Osteocyte (in vitro differentiated cells): ENCODE data around the gene ZSCAN5C. TPM values are rescaled to one million over a fixed set of nuclear protein-coding genes. Genes with fewer than 3 reads are reported as not detected.

Experiments
- DNase-seq: peaks from one replicate; pipeline ENCODE4 v3.0.0; 2021; ENCODE audit warnings: mixed read lengths; ENCODE audit not compliant: unreplicated experiment; ENCODE audit errors: extremely low spot score
- H3K27ac Mint-ChIP-seq: one replicate; pipeline ENCODE4 v1.8.0; 2021; ENCODE audit warnings: mild to moderate bottlenecking, mixed read lengths; ENCODE audit not compliant: unreplicated experiment
- H3K27me3 Mint-ChIP-seq: one replicate; pipeline ENCODE4 v1.8.0; 2021; ENCODE audit warnings: mixed read lengths; ENCODE audit not compliant: unreplicated experiment
- H3K36me3 Mint-ChIP-seq: one replicate; pipeline ENCODE4 v1.8.0; 2021; ENCODE audit warnings: mixed read lengths; ENCODE audit not compliant: unreplicated experiment
- H3K4me1 Mint-ChIP-seq: one replicate; pipeline ENCODE4 v1.8.0; 2021; ENCODE audit warnings: mixed read lengths; ENCODE audit not compliant: unreplicated experiment
- H3K4me3 Mint-ChIP-seq: one replicate; pipeline ENCODE4 v1.8.0; 2021; ENCODE audit warnings: mild to moderate bottlenecking, moderate library complexity, mixed read lengths; ENCODE audit not compliant: unreplicated experiment
- H3K9me3 Mint-ChIP-seq: one replicate; pipeline ENCODE4 v1.8.0; 2021; ENCODE audit warnings: mixed read lengths; ENCODE audit not compliant: unreplicated experiment
- CTCF ChIP-seq: fragments of 200-600 bp; sonication (generic); IDR thresholded peaks from 2 replicates; pipeline ENCODE4 v1.5.0; 2021; ENCODE audit warnings: antibody characterized with exemption, mild to moderate bottlenecking, moderate library complexity
- long read RNA-seq: library from polyadenylated mRNA; unstranded; transcript quantifications from one replicate; pipeline ENCODE4 v2.0.0, GENCODE V29; 2021
- total RNA-seq: library from RNA; stranded (reverse); gene quantifications from 2 replicates; pipeline ENCODE4 v1.2.1, GENCODE V29; 2021

ZSCAN5C gene
- total RNA-seq: not detected in 2 replicates
- long read RNA-seq: 0 reads

GRCh38 chr19:56201973-56202372, at the start of gene ZSCAN5C:
Gene ZSCAN5C (plus strand): TSS chr19:56202273. CDS start chr19:56205914, 3,641 bp downstream.
- Mint-ChIP-seq H3K4me3 (no peak within 1 kb of the TSS), H3K27me3 (no peaks in the 10 kb centered on the region), H3K36me3 (no peaks in the 10 kb centered on the region), H3K27ac (no peak within 1 kb of the TSS), H3K4me1 (no peaks in the 10 kb centered on the region), H3K9me3 (peaks cover 11% of the 10 kb centered on the region)
- DNase-seq: no peak
- no peak for TF ChIP-seq CTCF

GRCh38 chr19:56152644-56153043, 49.4 kb upstream of the ZSCAN5C start:
- Mint-ChIP-seq H3K9me3 (no peaks in the 10 kb centered on the region), H3K4me1 (peaks cover 12% of the 10 kb centered on the region), H3K4me3 (no peak overlapping the region), H3K36me3 (peaks cover 24% of the 10 kb centered on the region), H3K27ac (no peak overlapping the region), H3K27me3 (no peaks in the 10 kb centered on the region)
- no peak for TF ChIP-seq CTCF
- DNase-seq: no peak

- no peak for TF ChIP-seq CTCF
- Mint-ChIP-seq H3K4me1 (peaks cover 12% of the 10 kb centered on the region), H3K27ac (peak overlapping the region; percentile 29), H3K4me3 (no peak overlapping the region), H3K9me3 (no peaks in the 10 kb centered on the region), H3K36me3 (peaks cover 22% of the 10 kb centered on the region), H3K27me3 (no peaks in the 10 kb centered on the region)
- no peak for DNase-seq
Measured at GRCh38 chr19:56153507-56153906, 48.6 kb upstream of the ZSCAN5C start.

GRCh38 chr19:56155124-56155687, 46.9 kb upstream of the ZSCAN5C start:
- TF ChIP-seq CTCF: peak; percentile 35
- Mint-ChIP-seq H3K27ac (no peak overlapping the region), H3K4me3 (no peak overlapping the region), H3K36me3 (peaks cover 29% of the 10 kb centered on the region), H3K4me1 (peaks cover 12% of the 10 kb centered on the region), H3K9me3 (no peaks in the 10 kb centered on the region), H3K27me3 (no peaks in the 10 kb centered on the region)
- DNase-seq: no peak

- peaks cover 27% of the 10 kb centered on the region for H3K36me3 Mint-ChIP-seq
- TF ChIP-seq CTCF: no peak
- H3K4me1 Mint-ChIP-seq: peaks cover 12% of the 10 kb centered on the region
- H3K27me3 Mint-ChIP-seq: no peaks in the 10 kb centered on the region
- no peak overlapping the region for H3K27ac Mint-ChIP-seq
- H3K9me3 Mint-ChIP-seq: no peaks in the 10 kb centered on the region
- no peak for DNase-seq
- H3K4me3 Mint-ChIP-seq: no peak overlapping the region
Measured at GRCh38 chr19:56156768-56157167, 45.3 kb upstream of the ZSCAN5C start.
